Right lobe of liver (tissue), 6 donors: ENCODE results near the gene CCDC85C. TPM values are rescaled to one million over a fixed set of nuclear protein-coding genes. Genes with fewer than 3 reads are reported as not detected.
A peak's percentile ranks its signal among the peaks of the same experiment; 100 is the strongest.

Experiments used
- ATAC-seq, 4 donors: fragments of 200-7000 bp; cut with Tn5 transposase; one replicate each; pipeline ENCODE4 v1.9.1; 2020; ENCODE audit warnings: mild to moderate bottlenecking in 4 of 4, moderate library complexity in 4 of 4
- DNase-seq, 3 donors: peaks; one replicate each; pipeline ENCODE4 v3.0.0-alpha.2; 2020
- H3K27ac ChIP-seq, 3 donors: fragments of 200-600 bp; one replicate each; pipeline ENCODE4 v1.8.0; 2022
- H3K27me3 ChIP-seq, 2 donors: fragments of 200-600 bp; one replicate each; pipeline ENCODE4 v1.8.0; 2022
- H3K36me3 ChIP-seq, 4 donors: fragments of 200-600 bp; sonication (generic) in 1 of 4; one replicate each; pipeline versions ENCODE4 v1.5.1 to v1.8.0; 2017 to 2022; ENCODE audit warnings: control low read depth in 1 of 4
- H3K4me1 ChIP-seq, 4 donors: fragments of 200-600 bp; sonication (generic) in 1 of 4; one replicate each; pipeline versions ENCODE4 v1.5.1 to v1.8.0; 2017 to 2022; ENCODE audit warnings: control low read depth in 1 of 4
- H3K4me3 ChIP-seq, 3 donors: fragments of 200-600 bp; one replicate each; pipeline ENCODE4 v1.8.0; 2022
- H3K9me3 ChIP-seq, 4 donors: fragments of 200-600 bp; sonication (generic) in 1 of 4; one replicate each; pipeline versions ENCODE4 v1.5.1 to v1.8.0; 2017 to 2022; ENCODE audit warnings: control low read depth in 1 of 4
- POLR2A ChIP-seq: fragments of 450-650 bp; IDR thresholded peaks from one replicate; pipeline ENCODE4 v1.6.1; 2017; ENCODE audit warnings: antibody characterized with exemption, mild to moderate bottlenecking
- WGBS: methylation state at CpG from one replicate; pipeline ENCODE4 v1.1.6; 2018; ENCODE audit warnings: low coverage, low lambda C conversion rate; ENCODE audit not compliant: insufficient coverage; ENCODE audit errors: missing lambda C conversion rate; 5-methylcytosine and 5-hydroxymethylcytosine counted together
- intact Hi-C, 2 donors: fragments of 100-400 bp; cut with DNase I; formaldehyde crosslinking; loops; one replicate each; pipeline versions ENCODE4 v1.11.2 to v1.14.1; 2022
- total RNA-seq, 6 experiments: library from RNA; depleted of rRNA in 2 of 6; stranded (reverse); fragments of >200 nt in 2 of 6; fragmentation: NEBNext Ultra II Directional in 3 of 6; extraction: Animal tissue kit (Norgen Biotek cat#: 25700) in 3 of 6; gene quantifications; one replicate each; pipeline versions ENCODE4 v1.1.0 to v1.2.4, GENCODE V29; 2016 to 2023
- TF ChIP-seq, protein P1 (sequence below), 4 donors: fragments of 200-600 bp in 3 of 4; fragments of 450-650 bp in 1 of 4; IDR thresholded peaks; one replicate each; pipeline versions ENCODE4 v1.5.1 to v1.8.0; 2016 to 2022; ENCODE audit warnings: antibody characterized with exemption in 4 of 4, mild to moderate bottlenecking in 2 of 4
- donor health status: DM: no; HTN: yes; CAD: no.
- donor health status: DM: no; HTN: no; CAD: no.
- donor health status: DM: no; HTN: no; CAD: no.
- donor health status: DM: no; HTN: yes; CAD: no.
- donor health status: DM: no; HTN: yes; CAD: no.

CCDC85C gene
- total RNA-seq, 6 experiments from 2014 or later = 13.6 to 32.8 (median 21.8) TPM

DNA sequence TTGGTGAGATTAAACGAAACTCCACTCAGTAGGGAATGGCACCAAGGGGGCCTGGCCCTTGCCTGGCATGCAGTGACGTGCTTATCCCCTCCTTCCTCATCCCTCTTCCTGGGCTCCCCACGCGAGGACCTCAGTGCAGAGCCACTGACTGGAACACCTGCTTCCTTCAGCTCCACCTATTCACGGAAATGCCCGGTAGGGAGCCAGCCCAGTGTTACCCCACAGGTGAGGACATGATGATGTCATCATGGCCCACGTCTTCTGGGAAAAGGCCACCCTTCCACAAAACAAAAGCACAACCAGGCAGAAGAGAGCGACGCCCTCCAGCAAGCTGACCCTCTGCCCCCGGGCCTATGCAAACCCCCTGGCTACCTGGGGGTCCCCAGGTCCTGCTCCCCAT lies 42.1 kb downstream of the CCDC85C start:
- no peak for TF ChIP-seq POLR2A
- TF ChIP-seq, protein P1, sequence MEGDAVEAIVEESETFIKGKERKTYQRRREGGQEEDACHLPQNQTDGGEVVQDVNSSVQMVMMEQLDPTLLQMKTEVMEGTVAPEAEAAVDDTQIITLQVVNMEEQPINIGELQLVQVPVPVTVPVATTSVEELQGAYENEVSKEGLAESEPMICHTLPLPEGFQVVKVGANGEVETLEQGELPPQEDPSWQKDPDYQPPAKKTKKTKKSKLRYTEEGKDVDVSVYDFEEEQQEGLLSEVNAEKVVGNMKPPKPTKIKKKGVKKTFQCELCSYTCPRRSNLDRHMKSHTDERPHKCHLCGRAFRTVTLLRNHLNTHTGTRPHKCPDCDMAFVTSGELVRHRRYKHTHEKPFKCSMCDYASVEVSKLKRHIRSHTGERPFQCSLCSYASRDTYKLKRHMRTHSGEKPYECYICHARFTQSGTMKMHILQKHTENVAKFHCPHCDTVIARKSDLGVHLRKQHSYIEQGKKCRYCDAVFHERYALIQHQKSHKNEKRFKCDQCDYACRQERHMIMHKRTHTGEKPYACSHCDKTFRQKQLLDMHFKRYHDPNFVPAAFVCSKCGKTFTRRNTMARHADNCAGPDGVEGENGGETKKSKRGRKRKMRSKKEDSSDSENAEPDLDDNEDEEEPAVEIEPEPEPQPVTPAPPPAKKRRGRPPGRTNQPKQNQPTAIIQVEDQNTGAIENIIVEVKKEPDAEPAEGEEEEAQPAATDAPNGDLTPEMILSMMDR (IDR thresholded peaks at IDR 0.05) = no peak
- H3K36me3 ChIP-seq = no peaks in the 10 kb centered on the region
- no peaks in the 10 kb centered on the region for H3K9me3 ChIP-seq
- H3K27me3 ChIP-seq = no peaks in the 10 kb centered on the region
- H3K27ac ChIP-seq = peak overlapping the region; percentile 56 to 93 (median 71)
- 33% methylated on average over 3 of the region's 10 CpGs for WGBS
- peaks cover 0 to 74% (median 32%) of the 10 kb centered on the region in 4 donors for H3K4me1 ChIP-seq
- no peak overlapping the region for H3K4me3 ChIP-seq
- intact Hi-C loops = no loop called here
- DNase-seq (peak in 1 of 3 donors; percentile 77), ATAC-seq (peak in 1 of 4 donors; percentile 38)

DNA sequence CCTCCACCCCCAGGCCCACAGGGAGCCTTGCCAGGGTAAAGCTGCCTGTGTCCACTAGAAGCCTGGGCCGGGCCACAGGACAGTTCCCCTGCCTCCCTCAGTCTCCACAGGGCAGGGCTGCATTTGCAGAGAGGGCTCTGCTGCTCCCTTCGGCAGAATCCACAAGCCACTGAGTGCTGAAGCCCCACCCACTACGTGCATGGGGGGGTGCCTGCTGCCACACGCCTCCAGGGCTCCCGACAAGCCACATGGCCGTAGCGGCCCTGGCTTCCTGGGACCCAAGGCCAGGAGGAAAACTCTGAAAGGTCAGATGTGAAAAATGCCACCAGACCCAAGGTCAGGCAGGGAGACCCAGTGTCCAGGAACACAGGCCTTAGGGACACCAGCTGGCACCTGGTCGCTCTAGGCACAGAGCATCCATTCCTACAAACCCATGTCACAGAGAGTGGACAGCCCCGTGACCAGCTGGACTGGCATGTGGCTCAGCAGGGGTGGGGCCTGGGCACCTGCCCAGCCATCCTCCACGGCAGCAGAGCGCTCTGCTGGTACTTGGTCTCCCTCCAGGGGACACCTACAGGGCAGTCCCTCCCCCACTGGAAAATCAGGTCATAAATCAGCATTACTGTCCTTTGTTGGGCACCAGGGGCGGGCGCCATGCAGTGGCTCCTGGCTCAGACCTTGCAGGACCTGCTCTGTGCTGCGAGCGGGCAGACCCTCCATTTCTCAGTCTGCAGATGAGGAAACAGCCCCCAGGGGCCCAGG lies 42.9 kb downstream of the CCDC85C start:
- TF ChIP-seq, protein P1 (IDR thresholded peaks at IDR 0.05) = peak in 2 of 4 donors; percentile 16 to 22
- TF ChIP-seq POLR2A = no peak
- ATAC-seq (peak; percentile 65 to 80 (median 72)), DNase-seq (peak; percentile 87 to 94 (median 93))
- 82% methylated on average over 2 of the region's 15 CpGs for WGBS
- Histone ChIP-seq H3K27ac (peak overlapping the region; percentile 56 to 93 (median 71)), H3K4me1 (peaks cover 0 to 74% (median 31%) of the 10 kb centered on the region in 4 donors), H3K9me3 (no peaks in the 10 kb centered on the region), H3K27me3 (no peaks in the 10 kb centered on the region), H3K36me3 (no peaks in the 10 kb centered on the region), H3K4me3 (no peak overlapping the region)
- intact Hi-C loops = no loop called here

DNA sequence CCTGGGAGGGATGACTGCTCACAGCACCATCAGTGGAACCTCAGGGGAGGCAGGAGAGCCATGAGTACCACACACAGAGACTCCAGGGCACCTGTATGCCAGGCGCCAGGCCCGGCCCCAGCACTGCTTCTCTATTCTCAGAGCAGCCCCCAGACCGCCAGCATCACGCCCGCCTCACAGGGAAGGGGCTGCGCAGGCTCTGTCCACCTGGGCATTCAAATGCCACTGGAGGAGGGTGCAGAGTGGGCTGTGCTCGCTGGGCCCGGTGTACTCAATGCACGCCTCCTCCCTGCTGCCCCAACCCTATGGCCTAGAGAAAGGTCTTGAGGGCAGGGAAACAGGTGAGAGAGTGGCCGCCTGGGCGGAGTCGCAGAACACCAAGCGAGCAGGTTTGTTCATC lies 43.6 kb downstream of the CCDC85C start:
- ATAC-seq (no peak), DNase-seq (no peak)
- Histone ChIP-seq H3K27me3 (no peaks in the 10 kb centered on the region), H3K36me3 (no peaks in the 10 kb centered on the region), H3K4me3 (no peak overlapping the region), H3K27ac (peak overlapping the region; percentile 31 to 69 (median 55)), H3K4me1 (peaks cover 0 to 74% (median 31%) of the 10 kb centered on the region in 4 donors), H3K9me3 (no peaks in the 10 kb centered on the region)
- intact Hi-C loops = no loop called here
- WGBS = 50% methylated on average over 2 of the region's 13 CpGs
- TF ChIP-seq POLR2A = no peak
- TF ChIP-seq, protein P1 (IDR thresholded peaks at IDR 0.05) = no peak

DNA sequence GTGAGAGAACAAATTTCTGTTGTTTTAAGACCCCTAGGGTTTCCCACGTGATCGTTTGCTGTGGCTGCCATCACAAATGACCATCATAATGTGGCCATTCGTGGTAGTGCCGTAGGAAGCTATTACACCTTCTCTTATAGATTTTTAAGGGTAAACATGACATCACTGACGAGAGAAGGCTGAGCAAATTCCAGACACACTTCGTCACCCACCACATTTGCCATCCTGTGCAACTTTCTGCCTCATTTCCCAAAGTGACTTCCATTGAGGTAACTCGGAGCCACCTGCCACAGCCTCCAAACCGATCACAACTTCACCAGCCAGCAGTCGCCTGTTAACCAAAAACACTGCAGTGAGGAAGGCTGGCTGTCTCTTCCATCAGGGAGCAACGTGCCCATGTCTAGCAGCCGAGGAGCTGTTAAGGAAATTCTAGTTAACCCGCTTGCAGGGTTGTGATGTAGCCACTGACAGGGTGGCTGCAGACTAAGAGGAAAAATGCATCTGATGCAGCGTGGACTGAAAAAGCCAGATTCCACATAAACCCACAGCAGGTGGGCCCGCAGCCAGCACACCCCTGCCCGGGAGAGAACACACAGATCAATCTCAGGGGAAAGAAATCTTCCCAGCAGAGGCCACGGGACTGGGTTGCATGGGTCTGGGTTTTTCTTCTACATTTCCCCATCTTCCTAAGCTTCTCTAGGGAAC lies 44.6 kb downstream of the CCDC85C start:
- no peaks in the 10 kb centered on the region for H3K27me3 ChIP-seq
- intact Hi-C loops = no loop called here
- peak overlapping the region in 1 of 3 donors; percentile 22 for H3K27ac ChIP-seq
- WGBS = 51% methylated on average over 13 of the region's 16 CpGs
- H3K36me3 ChIP-seq = no peaks in the 10 kb centered on the region
- TF ChIP-seq POLR2A = no peak
- TF ChIP-seq, protein P1 (IDR thresholded peaks at IDR 0.05) = no peak
- peaks cover 0 to 74% (median 31%) of the 10 kb centered on the region in 4 donors for H3K4me1 ChIP-seq
- H3K9me3 ChIP-seq = no peaks in the 10 kb centered on the region
- DNase-seq = no peak
- no peak overlapping the region for H3K4me3 ChIP-seq
- no peak for ATAC-seq
